Measurements from ENCODE around the gene CLDN9. TPM values are rescaled to one million over a fixed set of nuclear protein-coding genes. Genes with fewer than 3 reads are reported as not detected.
A peak's percentile ranks its signal among the peaks of the same experiment; 100 is the strongest.

Gene CLDN9
- total and polyA plus RNA-seq, 9 of the 15 experiments (the other 6 are each of a cell fraction or from before 2014, with no cell fraction given) = 0.12 to 0.44 (median 0.22) TPM; not detected in 4

DNA sequence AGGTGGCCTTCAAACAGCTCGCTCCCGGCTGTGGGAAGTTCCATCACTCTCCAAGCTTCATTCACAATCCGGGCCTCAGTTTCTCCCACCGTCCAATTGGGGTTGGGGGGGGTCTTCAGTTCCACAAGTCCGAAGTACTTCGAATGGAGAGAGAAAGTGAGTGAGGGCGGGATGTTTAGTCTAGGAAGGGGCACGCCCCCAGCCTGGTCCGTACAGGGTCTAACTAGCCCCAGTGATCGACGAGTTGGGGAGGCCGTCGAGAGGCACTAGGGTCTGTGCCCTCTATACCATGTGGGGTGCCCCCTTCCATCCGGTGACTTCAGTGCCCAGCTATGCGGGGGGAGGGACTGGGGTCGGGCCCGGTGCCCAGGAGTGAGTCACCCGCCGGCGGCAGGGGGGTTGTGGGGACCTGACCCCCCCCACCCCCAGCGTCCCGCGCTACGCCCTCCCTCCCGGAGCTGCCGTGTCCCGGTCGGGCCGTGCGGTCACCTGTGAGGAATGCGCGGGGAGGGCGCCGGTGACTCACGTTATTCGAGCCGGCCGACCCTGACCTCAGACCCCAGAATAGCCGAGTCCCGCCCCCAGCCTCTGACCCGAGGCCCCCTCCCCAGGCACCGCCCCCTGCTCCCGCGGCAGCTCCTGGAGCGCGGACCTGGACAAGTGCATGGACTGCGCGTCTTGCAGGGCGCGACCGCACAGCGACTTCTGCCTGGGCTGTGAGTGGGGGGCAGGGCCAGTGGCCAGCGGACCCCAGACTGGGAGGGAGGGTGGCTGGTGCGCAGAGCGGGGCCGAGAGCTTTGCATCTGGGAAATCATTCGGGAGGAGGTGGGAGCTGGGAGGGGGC, 8.1 kb downstream of the CLDN9 start (continued):
- no peak for TF ChIP-seq ZC3H11A (IDR thresholded peaks at IDR 0.05; ENCODE audit: low read depth, low read length)
- no peak for TF ChIP-seq HNRNPL (IDR thresholded peaks at IDR 0.05; ENCODE audit: low read depth, low read length)
- no peak for TF ChIP-seq LARP7 (IDR thresholded peaks at IDR 0.05)
- no peak for TF ChIP-seq RBM25 (IDR thresholded peaks at IDR 0.05; ENCODE audit: low read depth, low read length, severe bottlenecking)
- TF ChIP-seq ZNF668 (CRISPR knock-in tag; IDR thresholded peaks at IDR 0.05) = no peak
- TF ChIP-seq TAF9B (IDR thresholded peaks at IDR 0.05; ENCODE audit: partially characterized antibody) = no peak
- TF ChIP-seq ZNF253 (CRISPR knock-in tag; conservative IDR thresholded peaks at IDR 0.05) = no peak
- TF ChIP-seq JUNB (CRISPR knock-in tag; conservative IDR thresholded peaks at IDR 0.05) = no peak
- no peak for TF ChIP-seq MEF2A (IDR thresholded peaks at IDR 0.05; ENCODE audit: control insufficient read depth, low read depth, low read length)
- TF ChIP-seq CBX2 (IDR thresholded peaks at IDR 0.05; ENCODE audit: insufficient read depth, low read length, poor library complexity, severe bottlenecking) = no peak
- no peak for TF ChIP-seq ZNF224 (CRISPR knock-in tag; IDR thresholded peaks at IDR 0.05)
- no peak for TF ChIP-seq ZNF695 (CRISPR knock-in tag; IDR thresholded peaks at IDR 0.05)
- peak in 1 of 2 experiments; percentile 56; a peak in 2 of 4 replicates for TF ChIP-seq MAZ (CRISPR knock-in tag; conservative IDR thresholded peaks at IDR 0.05 in 1 of 2, IDR thresholded peaks at IDR 0.05 in 1 of 2)
- no peak for TF ChIP-seq ZNF398 (CRISPR knock-in tag; IDR thresholded peaks at IDR 0.05)
- TF ChIP-seq NFE2L1 (tag; IDR thresholded peaks at IDR 0.05; ENCODE audit: borderline replicate concordance, low read depth) = no peak
- TF ChIP-seq, protein P1, sequence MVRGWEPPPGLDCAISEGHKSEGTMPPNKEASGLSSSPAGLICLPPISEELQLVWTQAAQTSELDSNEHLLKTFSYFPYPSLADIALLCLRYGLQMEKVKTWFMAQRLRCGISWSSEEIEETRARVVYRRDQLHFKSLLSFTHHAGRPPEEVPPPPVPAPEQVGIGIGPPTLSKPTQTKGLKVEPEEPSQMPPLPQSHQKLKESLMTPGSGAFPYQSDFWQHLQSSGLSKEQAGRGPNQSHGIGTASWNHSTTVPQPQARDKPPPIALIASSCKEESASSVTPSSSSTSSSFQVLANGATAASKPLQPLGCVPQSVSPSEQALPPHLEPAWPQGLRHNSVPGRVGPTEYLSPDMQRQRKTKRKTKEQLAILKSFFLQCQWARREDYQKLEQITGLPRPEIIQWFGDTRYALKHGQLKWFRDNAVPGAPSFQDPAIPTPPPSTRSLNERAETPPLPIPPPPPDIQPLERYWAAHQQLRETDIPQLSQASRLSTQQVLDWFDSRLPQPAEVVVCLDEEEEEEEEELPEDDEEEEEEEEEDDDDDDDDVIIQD (CRISPR knock-in tag; IDR thresholded peaks at IDR 0.05) = no peak
- TF ChIP-seq HEY1 (CRISPR knock-in tag; IDR thresholded peaks at IDR 0.05; ENCODE audit: borderline replicate concordance) = no peak
- TF ChIP-seq ZBTB7A (IDR thresholded peaks at IDR 0.05; ENCODE audit: borderline replicate concordance, control insufficient read depth, low read depth, low read length) = peak; percentile 78
- no peak for TF ChIP-seq ZNF3 (CRISPR knock-in tag; IDR thresholded peaks at IDR 0.05)
- TF ChIP-seq, protein P2, sequence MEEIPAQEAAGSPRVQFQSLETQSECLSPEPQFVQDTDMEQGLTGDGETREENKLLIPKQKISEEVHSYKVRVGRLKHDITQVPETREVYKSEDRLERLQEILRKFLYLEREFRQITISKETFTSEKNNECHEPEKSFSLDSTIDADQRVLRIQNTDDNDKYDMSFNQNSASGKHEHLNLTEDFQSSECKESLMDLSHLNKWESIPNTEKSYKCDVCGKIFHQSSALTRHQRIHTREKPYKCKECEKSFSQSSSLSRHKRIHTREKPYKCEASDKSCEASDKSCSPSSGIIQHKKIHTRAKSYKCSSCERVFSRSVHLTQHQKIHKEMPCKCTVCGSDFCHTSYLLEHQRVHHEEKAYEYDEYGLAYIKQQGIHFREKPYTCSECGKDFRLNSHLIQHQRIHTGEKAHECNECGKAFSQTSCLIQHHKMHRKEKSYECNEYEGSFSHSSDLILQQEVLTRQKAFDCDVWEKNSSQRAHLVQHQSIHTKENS (CRISPR knock-in tag; IDR thresholded peaks at IDR 0.05) = no peak
